ENCODE data around the gene SCYGR5.
"Not testable (repeated sequence)": the region's sequence is repeated elsewhere in the genome, so short reads cannot be mapped to it uniquely, and the experiment has no call there.

Gene SCYGR5

DNA sequence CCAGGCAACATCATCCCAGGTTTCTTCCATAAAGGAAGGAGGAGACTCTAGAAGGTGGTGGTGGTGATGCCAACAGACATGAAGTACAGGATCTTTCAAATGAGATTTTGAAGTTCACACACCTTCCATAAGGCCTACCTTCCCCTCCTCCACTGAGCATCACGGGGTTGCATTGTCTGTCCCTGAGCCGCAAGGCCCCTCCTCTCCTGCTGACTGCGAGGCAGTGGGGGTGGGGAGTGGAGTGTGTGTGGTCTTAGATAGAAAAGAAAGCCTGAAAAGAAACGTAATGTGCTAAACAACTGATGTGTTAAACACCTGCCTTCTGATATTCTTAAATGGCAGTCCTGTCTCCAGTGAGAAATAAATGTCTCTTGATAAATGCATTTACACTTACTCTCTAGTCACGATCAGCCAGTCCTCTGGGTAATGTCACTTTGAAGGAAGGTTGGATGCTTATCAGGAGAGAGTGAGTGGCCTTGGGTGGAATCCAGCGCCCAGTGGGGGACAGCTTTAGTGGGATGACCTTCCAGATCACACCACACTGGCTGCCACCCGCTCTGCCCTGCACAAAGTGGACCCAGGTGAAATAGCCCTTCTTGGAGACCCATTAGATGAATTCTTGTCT, 5.5 kb upstream of the SCYGR5 start:
- no peak overlapping the region for H3K27ac ChIP-seq
- peaks cover 10% of the 10 kb centered on the region for H3K27me3 ChIP-seq
- H3K4me1 ChIP-seq (ENCODE audit: control insufficient read depth in 1 of 2, insufficient read depth in 1 of 2, low read depth in 1 of 2, low read length in 1 of 2), result no peaks in the 10 kb centered on the region
- TF ChIP-seq CTCF (IDR thresholded peaks at IDR 0.05), result no peak
- H3K36me3 ChIP-seq, result no peaks in the 10 kb centered on the region
- H3K9me3 ChIP-seq, result no peaks in the 10 kb centered on the region
- no peak overlapping the region for H3K4me3 ChIP-seq (ENCODE audit: low read depth in 1 of 2, low read length in 1 of 2)

GRCh38 chr2:227661827-227662226, 4.8 kb upstream of the SCYGR5 start:
- no peaks in the 10 kb centered on the region for H3K9me3 ChIP-seq
- H3K4me3 ChIP-seq (ENCODE audit: low read depth in 1 of 2, low read length in 1 of 2), result no peak overlapping the region
- H3K4me1 ChIP-seq (ENCODE audit: control insufficient read depth in 1 of 2, insufficient read depth in 1 of 2, low read depth in 1 of 2, low read length in 1 of 2), result no peaks in the 10 kb centered on the region
- H3K27me3 ChIP-seq, result peaks cover 10% of the 10 kb centered on the region
- H3K36me3 ChIP-seq, result no peaks in the 10 kb centered on the region
- TF ChIP-seq CTCF (IDR thresholded peaks at IDR 0.05), result no peak
- H3K27ac ChIP-seq, result no peak overlapping the region

DNA sequence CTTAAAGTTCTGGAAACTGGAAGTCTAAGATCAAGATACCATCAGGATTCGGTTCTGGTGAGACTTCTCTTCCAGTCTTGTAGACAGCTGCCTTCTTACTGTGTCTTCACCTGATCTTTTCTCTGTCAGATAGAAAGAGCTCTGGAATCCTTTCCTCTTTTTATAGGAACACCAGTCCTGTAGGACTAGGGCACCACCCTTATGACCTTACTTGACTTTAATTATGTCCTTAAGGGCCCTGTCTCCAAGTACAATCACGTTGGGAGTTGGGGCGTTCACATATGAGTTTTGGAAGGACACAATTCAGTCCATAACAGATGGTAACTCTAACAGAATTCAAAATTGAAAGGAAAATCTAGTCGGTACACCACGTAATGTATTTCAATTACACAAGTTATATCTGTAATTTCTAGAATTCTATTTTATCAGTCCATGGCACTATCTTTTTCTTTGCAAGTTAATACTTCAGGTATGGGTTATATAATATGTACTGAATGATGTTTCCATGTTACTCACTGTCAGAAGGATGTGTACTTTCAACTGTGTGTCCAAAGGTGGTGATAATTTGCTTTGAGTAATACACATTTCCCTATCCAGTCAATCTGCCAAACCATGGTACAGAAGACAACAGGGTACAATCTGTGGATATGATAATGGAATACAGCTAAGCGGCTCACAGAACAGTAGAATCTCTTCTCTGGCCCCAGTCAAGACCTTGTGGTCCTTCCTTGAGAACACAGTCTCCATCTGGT, 1.2 kb upstream of the SCYGR5 start:
- no peaks in the 10 kb centered on the region for H3K9me3 ChIP-seq
- no peak overlapping the region for H3K27ac ChIP-seq
- H3K27me3 ChIP-seq, result peaks cover 10% of the 10 kb centered on the region
- no peaks in the 10 kb centered on the region for H3K4me1 ChIP-seq (ENCODE audit: control insufficient read depth in 1 of 2, insufficient read depth in 1 of 2, low read depth in 1 of 2, low read length in 1 of 2)
- H3K4me3 ChIP-seq (ENCODE audit: low read depth in 1 of 2, low read length in 1 of 2), result no peak overlapping the region
- no peaks in the 10 kb centered on the region for H3K36me3 ChIP-seq
- no peak for TF ChIP-seq CTCF (IDR thresholded peaks at IDR 0.05)

DNA sequence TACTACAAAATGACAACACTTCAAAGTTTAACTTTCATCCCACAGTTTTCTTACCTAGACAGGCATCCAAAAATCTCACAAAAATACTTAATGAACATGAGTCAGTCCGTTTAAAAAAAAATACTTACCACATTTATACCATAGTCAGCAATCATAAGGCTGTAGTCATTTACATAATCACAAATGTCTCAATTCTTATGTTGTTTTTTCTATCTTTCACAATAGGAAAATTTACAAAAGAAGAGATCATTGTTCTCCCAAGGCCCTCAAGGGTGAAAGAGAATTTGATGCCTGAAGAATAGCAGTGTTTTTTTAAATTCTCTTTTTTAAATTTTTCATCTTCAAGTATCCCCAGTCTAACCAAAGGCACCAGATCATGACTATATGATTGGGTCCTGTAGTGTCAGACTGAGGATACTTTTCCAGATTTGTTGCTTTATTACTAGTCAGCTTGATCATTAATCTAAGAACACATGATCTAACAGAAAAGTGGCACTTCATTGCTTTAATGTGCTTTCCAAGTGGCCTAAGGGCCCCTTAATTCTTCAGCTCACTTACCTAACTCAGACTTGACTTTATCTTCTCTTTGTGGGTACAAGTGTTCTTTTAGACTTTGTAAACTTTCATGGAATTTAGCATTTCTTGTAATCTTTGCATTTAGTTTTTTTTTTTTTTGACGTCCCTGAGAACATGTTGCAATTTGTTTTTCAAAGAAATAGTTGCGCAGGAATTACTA, 4.7 kb downstream of the SCYGR5 start:
- no peak for TF ChIP-seq CTCF (IDR thresholded peaks at IDR 0.05)
- Histone ChIP-seq H3K9me3 (no peaks in the 10 kb centered on the region), H3K27ac (no peak overlapping the region), H3K4me3 (ENCODE audit: low read depth in 1 of 2, low read length in 1 of 2) (no peak overlapping the region), H3K4me1 (ENCODE audit: control insufficient read depth in 1 of 2, insufficient read depth in 1 of 2, low read depth in 1 of 2, low read length in 1 of 2) (no peaks in the 10 kb centered on the region), H3K27me3 (no peaks in the 10 kb centered on the region), H3K36me3 (no peaks in the 10 kb centered on the region)

GRCh38 chr2:227673620-227674019, 7.0 kb downstream of the SCYGR5 start:
- not testable (repeated sequence) for H3K4me3 ChIP-seq (ENCODE audit: low read depth in 1 of 2, low read length in 1 of 2); H3K4me1 ChIP-seq (ENCODE audit: control insufficient read depth in 1 of 2, insufficient read depth in 1 of 2, low read depth in 1 of 2, low read length in 1 of 2); H3K36me3 ChIP-seq; H3K9me3 ChIP-seq; H3K27me3 ChIP-seq; H3K27ac ChIP-seq

DNA sequence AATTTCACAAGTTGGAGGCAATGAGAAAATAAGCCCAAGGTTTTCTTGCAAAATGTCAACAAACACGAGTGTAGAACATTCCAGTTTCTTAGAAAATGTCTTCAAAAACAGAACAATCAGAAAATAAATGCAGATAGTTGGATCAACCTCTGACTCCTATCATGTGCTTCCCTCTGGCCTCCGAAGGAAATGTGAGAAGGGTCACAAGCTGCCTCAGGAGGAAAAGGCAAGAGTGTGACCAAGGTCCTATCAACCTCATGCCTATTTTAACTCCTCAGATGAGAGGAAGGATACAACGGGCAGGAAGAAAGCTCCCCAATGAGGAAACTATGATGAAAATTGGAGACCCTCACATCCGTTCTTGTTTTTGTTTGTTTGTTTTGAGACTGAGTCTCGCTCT, 7.9 kb downstream of the SCYGR5 start:
- H3K27me3 ChIP-seq, result no peaks in the 10 kb centered on the region
- no peaks in the 10 kb centered on the region for H3K9me3 ChIP-seq
- H3K4me3 ChIP-seq (ENCODE audit: low read depth in 1 of 2, low read length in 1 of 2), result no peak overlapping the region
- H3K27ac ChIP-seq, result no peak overlapping the region
- no peaks in the 10 kb centered on the region for H3K36me3 ChIP-seq
- no peaks in the 10 kb centered on the region for H3K4me1 ChIP-seq (ENCODE audit: control insufficient read depth in 1 of 2, insufficient read depth in 1 of 2, low read depth in 1 of 2, low read length in 1 of 2)
- no peak for TF ChIP-seq CTCF (IDR thresholded peaks at IDR 0.05)
